ENCODE measurements around the gene NCAM2. TPM values are rescaled to one million over a fixed set of nuclear protein-coding genes. Genes with fewer than 3 reads are reported as not detected.

NCAM2 gene
- total and polyA plus RNA-seq, 2 experiments from 2014 or later, result 0.36 to 0.83 TPM

DNA sequence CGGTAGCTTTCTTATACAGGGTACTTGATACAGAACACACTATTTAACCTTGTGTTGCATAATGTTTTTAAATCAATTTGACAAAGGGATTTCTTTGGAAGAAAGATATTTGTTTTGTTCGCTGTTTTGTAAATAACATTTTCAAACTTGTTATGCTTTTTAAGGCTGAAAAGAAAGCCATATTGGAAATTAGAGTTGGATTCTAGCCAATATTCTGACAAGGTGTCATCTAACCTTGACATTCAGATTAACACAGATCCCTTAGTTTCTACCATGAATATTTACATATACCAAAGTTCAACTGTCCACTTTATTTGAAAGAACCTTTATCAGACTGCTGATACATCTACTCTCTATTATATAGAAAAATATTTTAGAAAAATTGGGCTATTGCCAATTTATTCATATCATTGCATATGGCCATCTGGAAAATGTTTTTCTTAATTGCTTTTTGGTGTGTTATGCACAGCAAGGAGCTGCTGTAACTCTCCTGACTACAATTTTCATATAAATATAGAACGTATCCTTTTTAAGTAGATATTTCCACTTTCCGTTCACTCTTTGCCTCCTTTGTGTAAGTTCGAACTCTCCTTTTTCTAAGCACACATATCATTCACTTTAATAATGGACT lies 206.3 kb downstream of the NCAM2 start:
- Histone ChIP-seq H3F3A (replicated peaks; ENCODE audit: low read depth) (no peaks in the 10 kb centered on the region), H2AFZ (no peak overlapping the region), H3K4me1 (ENCODE audit: insufficient read depth) (no peaks in the 10 kb centered on the region), H4K20me1 (replicated peaks; ENCODE audit: insufficient read depth) (no peaks in the 10 kb centered on the region), H3K27ac (ENCODE audit: low read depth) (no peak overlapping the region), H3K27me3 (ENCODE audit: insufficient read depth) (no peaks in the 10 kb centered on the region), H3K4me3 (no peak overlapping the region), H3K79me2 (replicated peaks; ENCODE audit: insufficient read depth) (no peaks in the 10 kb centered on the region), H3K36me3 (ENCODE audit: insufficient read depth) (no peaks in the 10 kb centered on the region), H3K9me2 (ENCODE audit: insufficient read depth) (no peaks in the 10 kb centered on the region), H3K4me2 (no peak overlapping the region)
- no peaks in the 10 kb centered on the region for H3K9me3 Mint-ChIP-seq
- ATAC-seq (no peak), DNase-seq (ENCODE audit: low spot score) (no peak)
- no peaks in the 10 kb centered on the region for H3K36me3 Mint-ChIP-seq (ENCODE audit: low read depth)
- H3K27me3 Mint-ChIP-seq (ENCODE audit: insufficient read depth, low read depth, poor library complexity), result no peaks in the 10 kb centered on the region
- TF ChIP-seq NANOG (IDR thresholded peaks at IDR 0.05; ENCODE audit: borderline replicate concordance) (no peak), JUNB (IDR thresholded peaks at IDR 0.05; ENCODE audit: unreplicated experiment) (no peak), CREB1 (CRISPR knock-in tag; IDR thresholded peaks at IDR 0.05; ENCODE audit: low read depth) (no peak), EZH2 (IDR thresholded peaks at IDR 0.05; ENCODE audit: low read depth, unreplicated experiment) (no peak), POLR2AphosphoS5 (IDR thresholded peaks at IDR 0.05; ENCODE audit: low read depth) (no peak), ZNF114 (CRISPR knock-in tag; IDR thresholded peaks at IDR 0.05) (no peak), ZNF331 (CRISPR knock-in tag; IDR thresholded peaks at IDR 0.05; ENCODE audit: low read depth) (no peak), EZH2phosphoT487 (IDR thresholded peaks at IDR 0.05; ENCODE audit: unreplicated experiment) (no peak), STAT1 (IDR thresholded peaks at IDR 0.05; ENCODE audit: unreplicated experiment) (no peak)
- TF ChIP-seq, protein P1, sequence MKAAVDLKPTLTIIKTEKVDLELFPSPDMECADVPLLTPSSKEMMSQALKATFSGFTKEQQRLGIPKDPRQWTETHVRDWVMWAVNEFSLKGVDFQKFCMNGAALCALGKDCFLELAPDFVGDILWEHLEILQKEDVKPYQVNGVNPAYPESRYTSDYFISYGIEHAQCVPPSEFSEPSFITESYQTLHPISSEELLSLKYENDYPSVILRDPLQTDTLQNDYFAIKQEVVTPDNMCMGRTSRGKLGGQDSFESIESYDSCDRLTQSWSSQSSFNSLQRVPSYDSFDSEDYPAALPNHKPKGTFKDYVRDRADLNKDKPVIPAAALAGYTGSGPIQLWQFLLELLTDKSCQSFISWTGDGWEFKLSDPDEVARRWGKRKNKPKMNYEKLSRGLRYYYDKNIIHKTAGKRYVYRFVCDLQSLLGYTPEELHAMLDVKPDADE (IDR thresholded peaks at IDR 0.05), result no peak
- TF ChIP-seq, protein P2, sequence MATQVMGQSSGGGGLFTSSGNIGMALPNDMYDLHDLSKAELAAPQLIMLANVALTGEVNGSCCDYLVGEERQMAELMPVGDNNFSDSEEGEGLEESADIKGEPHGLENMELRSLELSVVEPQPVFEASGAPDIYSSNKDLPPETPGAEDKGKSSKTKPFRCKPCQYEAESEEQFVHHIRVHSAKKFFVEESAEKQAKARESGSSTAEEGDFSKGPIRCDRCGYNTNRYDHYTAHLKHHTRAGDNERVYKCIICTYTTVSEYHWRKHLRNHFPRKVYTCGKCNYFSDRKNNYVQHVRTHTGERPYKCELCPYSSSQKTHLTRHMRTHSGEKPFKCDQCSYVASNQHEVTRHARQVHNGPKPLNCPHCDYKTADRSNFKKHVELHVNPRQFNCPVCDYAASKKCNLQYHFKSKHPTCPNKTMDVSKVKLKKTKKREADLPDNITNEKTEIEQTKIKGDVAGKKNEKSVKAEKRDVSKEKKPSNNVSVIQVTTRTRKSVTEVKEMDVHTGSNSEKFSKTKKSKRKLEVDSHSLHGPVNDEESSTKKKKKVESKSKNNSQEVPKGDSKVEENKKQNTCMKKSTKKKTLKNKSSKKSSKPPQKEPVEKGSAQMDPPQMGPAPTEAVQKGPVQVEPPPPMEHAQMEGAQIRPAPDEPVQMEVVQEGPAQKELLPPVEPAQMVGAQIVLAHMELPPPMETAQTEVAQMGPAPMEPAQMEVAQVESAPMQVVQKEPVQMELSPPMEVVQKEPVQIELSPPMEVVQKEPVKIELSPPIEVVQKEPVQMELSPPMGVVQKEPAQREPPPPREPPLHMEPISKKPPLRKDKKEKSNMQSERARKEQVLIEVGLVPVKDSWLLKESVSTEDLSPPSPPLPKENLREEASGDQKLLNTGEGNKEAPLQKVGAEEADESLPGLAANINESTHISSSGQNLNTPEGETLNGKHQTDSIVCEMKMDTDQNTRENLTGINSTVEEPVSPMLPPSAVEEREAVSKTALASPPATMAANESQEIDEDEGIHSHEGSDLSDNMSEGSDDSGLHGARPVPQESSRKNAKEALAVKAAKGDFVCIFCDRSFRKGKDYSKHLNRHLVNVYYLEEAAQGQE (IDR thresholded peaks at IDR 0.05; ENCODE audit: unreplicated experiment), result no peak
- TF ChIP-seq, protein P3, sequence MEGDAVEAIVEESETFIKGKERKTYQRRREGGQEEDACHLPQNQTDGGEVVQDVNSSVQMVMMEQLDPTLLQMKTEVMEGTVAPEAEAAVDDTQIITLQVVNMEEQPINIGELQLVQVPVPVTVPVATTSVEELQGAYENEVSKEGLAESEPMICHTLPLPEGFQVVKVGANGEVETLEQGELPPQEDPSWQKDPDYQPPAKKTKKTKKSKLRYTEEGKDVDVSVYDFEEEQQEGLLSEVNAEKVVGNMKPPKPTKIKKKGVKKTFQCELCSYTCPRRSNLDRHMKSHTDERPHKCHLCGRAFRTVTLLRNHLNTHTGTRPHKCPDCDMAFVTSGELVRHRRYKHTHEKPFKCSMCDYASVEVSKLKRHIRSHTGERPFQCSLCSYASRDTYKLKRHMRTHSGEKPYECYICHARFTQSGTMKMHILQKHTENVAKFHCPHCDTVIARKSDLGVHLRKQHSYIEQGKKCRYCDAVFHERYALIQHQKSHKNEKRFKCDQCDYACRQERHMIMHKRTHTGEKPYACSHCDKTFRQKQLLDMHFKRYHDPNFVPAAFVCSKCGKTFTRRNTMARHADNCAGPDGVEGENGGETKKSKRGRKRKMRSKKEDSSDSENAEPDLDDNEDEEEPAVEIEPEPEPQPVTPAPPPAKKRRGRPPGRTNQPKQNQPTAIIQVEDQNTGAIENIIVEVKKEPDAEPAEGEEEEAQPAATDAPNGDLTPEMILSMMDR (conservative IDR thresholded peaks at IDR 0.05; ENCODE audit: low read depth in 2 of 2), result no peak
- H3K27ac Mint-ChIP-seq, result no peak overlapping the region
- no peaks in the 10 kb centered on the region for H3K4me1 Mint-ChIP-seq
- H3K4me3 Mint-ChIP-seq, result no peak overlapping the region

All from GM23338 (cell line).